Nephron progenitor cell (in vitro differentiated cells): Measurements from ENCODE around the gene SRPRB.

Experiments
- DNase-seq: peaks from one replicate; pipeline ENCODE4 v3.0.0; 2021
- H3K27ac Mint-ChIP-seq: 2 replicates; pipeline ENCODE4 v1.8.0; 2021; ENCODE audit warnings: mild to moderate bottlenecking, moderate library complexity, mixed read lengths
- H3K27me3 Mint-ChIP-seq: 2 replicates; pipeline ENCODE4 v1.8.0; 2021; ENCODE audit warnings: mild to moderate bottlenecking, low read depth, mixed read lengths; ENCODE audit not compliant: poor library complexity
- H3K36me3 Mint-ChIP-seq: 2 replicates; pipeline ENCODE4 v1.8.0; 2021; ENCODE audit warnings: low read depth, mixed read lengths
- H3K4me1 Mint-ChIP-seq: 2 replicates; pipeline ENCODE4 v1.8.0; 2021; ENCODE audit warnings: mixed read lengths
- H3K4me3 Mint-ChIP-seq: 2 replicates; pipeline ENCODE4 v1.8.0; 2021; ENCODE audit warnings: mild to moderate bottlenecking, moderate library complexity, mixed read lengths
- H3K9me3 Mint-ChIP-seq: 2 replicates; pipeline ENCODE4 v1.8.0; 2021; ENCODE audit warnings: mild to moderate bottlenecking, moderate library complexity, mixed read lengths
- TF ChIP-seq, protein P1 (sequence below): fragments of 200-600 bp; sonication (generic); IDR thresholded peaks from 2 replicates; pipeline ENCODE4 v1.5.0; 2021; ENCODE audit warnings: antibody characterized with exemption

The SRPRB gene

DNA sequence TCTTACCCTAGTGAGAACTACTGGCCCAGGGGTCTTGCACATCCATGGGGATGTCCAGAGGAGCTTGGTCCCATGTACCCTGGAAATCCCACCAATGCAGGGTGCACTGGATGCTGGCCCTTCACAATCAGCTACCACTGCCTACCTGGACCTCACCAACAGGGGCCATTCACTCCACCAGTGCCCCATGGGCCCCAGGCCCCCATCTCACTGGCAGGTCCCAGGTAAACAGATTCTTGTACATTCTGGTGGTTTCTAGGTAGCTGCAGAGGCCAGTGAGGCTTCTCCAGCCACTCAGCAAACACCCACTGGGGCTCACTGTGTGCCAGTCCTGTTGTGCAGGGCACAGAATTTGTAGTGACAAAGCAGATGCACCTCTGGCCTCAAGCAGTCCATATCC lies 65.2 kb downstream of the SRPRB start:
- TF ChIP-seq, protein P1, sequence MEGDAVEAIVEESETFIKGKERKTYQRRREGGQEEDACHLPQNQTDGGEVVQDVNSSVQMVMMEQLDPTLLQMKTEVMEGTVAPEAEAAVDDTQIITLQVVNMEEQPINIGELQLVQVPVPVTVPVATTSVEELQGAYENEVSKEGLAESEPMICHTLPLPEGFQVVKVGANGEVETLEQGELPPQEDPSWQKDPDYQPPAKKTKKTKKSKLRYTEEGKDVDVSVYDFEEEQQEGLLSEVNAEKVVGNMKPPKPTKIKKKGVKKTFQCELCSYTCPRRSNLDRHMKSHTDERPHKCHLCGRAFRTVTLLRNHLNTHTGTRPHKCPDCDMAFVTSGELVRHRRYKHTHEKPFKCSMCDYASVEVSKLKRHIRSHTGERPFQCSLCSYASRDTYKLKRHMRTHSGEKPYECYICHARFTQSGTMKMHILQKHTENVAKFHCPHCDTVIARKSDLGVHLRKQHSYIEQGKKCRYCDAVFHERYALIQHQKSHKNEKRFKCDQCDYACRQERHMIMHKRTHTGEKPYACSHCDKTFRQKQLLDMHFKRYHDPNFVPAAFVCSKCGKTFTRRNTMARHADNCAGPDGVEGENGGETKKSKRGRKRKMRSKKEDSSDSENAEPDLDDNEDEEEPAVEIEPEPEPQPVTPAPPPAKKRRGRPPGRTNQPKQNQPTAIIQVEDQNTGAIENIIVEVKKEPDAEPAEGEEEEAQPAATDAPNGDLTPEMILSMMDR, result no peak
- peaks cover 7% of the 10 kb centered on the region for H3K4me1 Mint-ChIP-seq
- no peak overlapping the region for H3K4me3 Mint-ChIP-seq
- no peak overlapping the region for H3K27ac Mint-ChIP-seq
- peaks cover 23% of the 10 kb centered on the region for H3K27me3 Mint-ChIP-seq
- no peak for DNase-seq
- H3K36me3 Mint-ChIP-seq, result no peaks in the 10 kb centered on the region
- H3K9me3 Mint-ChIP-seq, result no peaks in the 10 kb centered on the region
